ENCODE data around the gene KDM4D.
"Not testable (repeated sequence)": the region's sequence is repeated elsewhere in the genome, so short reads cannot be mapped to it uniquely, and the experiment has no call there.

The KDM4D gene

GRCh38 chr11:94973099-94973968 is at the start of gene KDM4D, which contains the start of gene CWC15:
Gene KDM4D (plus strand): TSS chr11:94973709. CDS start chr11:94997373, 23,664 bp downstream.
Gene CWC15 (minus strand): TSS chr11:94973556. CDS start chr11:94972185, 1,371 bp downstream.
- DNase-seq: peak; percentile 99 to 100

GRCh38 chr11:94924171-94924572 is 49.3 kb upstream of the KDM4D start:
- no peak for DNase-seq

GRCh38 chr11:94924612-94925011 is 48.9 kb upstream of the KDM4D start:
- no peak for DNase-seq

GRCh38 chr11:94925422-94926270 is 47.9 kb upstream of the KDM4D start:
- DNase-seq: no peak

- DNase-seq: no peak
Observed at GRCh38 chr11:94926271-94926625, 47.3 kb upstream of the KDM4D start.

- DNase-seq: peak; percentile 29 to 87
Observed at GRCh38 chr11:94926698-94927237, 46.7 kb upstream of the KDM4D start.

- DNase-seq: no peak
Observed at GRCh38 chr11:94928117-94928990, 45.2 kb upstream of the KDM4D start.

GRCh38 chr11:94932072-94932471 is 41.4 kb upstream of the KDM4D start:
- not testable (repeated sequence) for DNase-seq

- no peak for DNase-seq
Observed at GRCh38 chr11:94932503-94932902, 41.0 kb upstream of the KDM4D start.

- DNase-seq: peak; percentile 79 to 85
Observed at GRCh38 chr11:94933223-94934130, 40.0 kb upstream of the KDM4D start.

- no peak for DNase-seq
Observed at GRCh38 chr11:94934362-94934761, 39.1 kb upstream of the KDM4D start.

- DNase-seq: no peak
Observed at GRCh38 chr11:94934846-94935245, 38.7 kb upstream of the KDM4D start.

GRCh38 chr11:94938095-94939055 is 35.1 kb upstream of the KDM4D start:
- DNase-seq: no peak

- DNase-seq: no peak
Observed at GRCh38 chr11:94939346-94939745, 34.2 kb upstream of the KDM4D start.

- DNase-seq: no peak
Observed at GRCh38 chr11:94941131-94941530, 32.4 kb upstream of the KDM4D start.

GRCh38 chr11:94946812-94947211 is 26.7 kb upstream of the KDM4D start:
- DNase-seq: no peak

GRCh38 chr11:94948070-94948617 is 25.4 kb upstream of the KDM4D start:
- no peak for DNase-seq

- DNase-seq: no peak
Observed at GRCh38 chr11:94954753-94955152, 18.8 kb upstream of the KDM4D start.

GRCh38 chr11:94956963-94957362 is 16.5 kb upstream of the KDM4D start:
- DNase-seq: no peak

Data from SW 1271 (cell line).